T-helper 2 cell treated with Interferon-gamma antibody and Interleukin-4, amounts not matched to agents 5 μg/mL and 100 μg/mL, for 36 hours (primary cell): ENCODE results near the gene SPATA16.
"Not testable (repeated sequence)": the region's sequence is repeated elsewhere in the genome, so short reads cannot be mapped to it uniquely, and the experiment has no call there.

Source experiments
- DNase-seq: peaks from one replicate; pipeline ENCODE4 v3.0.0; 2021; ENCODE audit warnings: low spot score
- H3K27ac Mint-ChIP-seq: one replicate; pipeline ENCODE4 v1.8.0; 2021; ENCODE audit warnings: mild to moderate bottlenecking, mixed read lengths
- H3K27me3 Mint-ChIP-seq: one replicate; pipeline ENCODE4 v1.8.0; 2021; ENCODE audit warnings: low read depth, mixed read lengths
- H3K36me3 Mint-ChIP-seq: one replicate; pipeline ENCODE4 v1.8.0; 2021; ENCODE audit warnings: low read depth, mixed read lengths
- H3K4me1 Mint-ChIP-seq: one replicate; pipeline ENCODE4 v1.8.0; 2021; ENCODE audit warnings: low read depth, mixed read lengths
- H3K4me3 Mint-ChIP-seq: one replicate; pipeline ENCODE4 v1.8.0; 2022; ENCODE audit warnings: mild to moderate bottlenecking, moderate library complexity, mixed read lengths
- H3K9me3 Mint-ChIP-seq: one replicate; pipeline ENCODE4 v1.8.0; 2021; ENCODE audit warnings: mixed read lengths

SPATA16 gene

DNA sequence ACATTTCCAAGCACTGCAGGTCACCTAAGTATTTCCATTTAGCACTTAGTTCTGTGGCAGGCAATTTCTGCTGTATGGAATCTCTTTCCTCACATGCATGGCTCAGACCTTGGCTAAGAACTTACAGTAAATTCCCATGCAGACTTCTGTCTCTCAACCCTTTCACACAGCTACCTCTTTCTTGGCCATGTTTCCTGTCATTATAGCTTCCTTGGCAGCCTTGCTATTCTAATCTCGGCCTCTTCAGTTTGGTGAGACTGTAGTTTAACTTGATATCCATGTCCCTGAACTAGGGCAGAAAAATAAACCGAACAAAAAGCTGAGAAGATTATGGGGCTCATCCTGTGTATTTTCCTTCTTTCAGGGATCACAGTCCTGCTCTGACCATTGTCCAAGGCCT, 96.0 kb downstream of the SPATA16 start:
- Mint-ChIP-seq H3K4me3 (no peak overlapping the region), H3K4me1 (no peaks in the 10 kb centered on the region), H3K27me3 (no peaks in the 10 kb centered on the region), H3K27ac (no peak overlapping the region), H3K9me3 (no peaks in the 10 kb centered on the region), H3K36me3 (no peaks in the 10 kb centered on the region)
- DNase-seq, result no peak

GRCh38 chr3:173043757-173044156, 97.3 kb downstream of the SPATA16 start:
- Mint-ChIP-seq H3K27me3 (no peaks in the 10 kb centered on the region), H3K4me1 (no peaks in the 10 kb centered on the region), H3K27ac (no peak overlapping the region), H3K9me3 (no peaks in the 10 kb centered on the region), H3K4me3 (no peak overlapping the region), H3K36me3 (no peaks in the 10 kb centered on the region)
- no peak for DNase-seq

GRCh38 chr3:173038484-173038871, 102.6 kb downstream of the SPATA16 start:
- DNase-seq, result no peak
- Mint-ChIP-seq H3K4me3 (no peak overlapping the region), H3K4me1 (peaks cover 2% of the 10 kb centered on the region), H3K9me3 (no peaks in the 10 kb centered on the region), H3K27ac (no peak overlapping the region), H3K27me3 (no peaks in the 10 kb centered on the region), H3K36me3 (no peaks in the 10 kb centered on the region)

DNA sequence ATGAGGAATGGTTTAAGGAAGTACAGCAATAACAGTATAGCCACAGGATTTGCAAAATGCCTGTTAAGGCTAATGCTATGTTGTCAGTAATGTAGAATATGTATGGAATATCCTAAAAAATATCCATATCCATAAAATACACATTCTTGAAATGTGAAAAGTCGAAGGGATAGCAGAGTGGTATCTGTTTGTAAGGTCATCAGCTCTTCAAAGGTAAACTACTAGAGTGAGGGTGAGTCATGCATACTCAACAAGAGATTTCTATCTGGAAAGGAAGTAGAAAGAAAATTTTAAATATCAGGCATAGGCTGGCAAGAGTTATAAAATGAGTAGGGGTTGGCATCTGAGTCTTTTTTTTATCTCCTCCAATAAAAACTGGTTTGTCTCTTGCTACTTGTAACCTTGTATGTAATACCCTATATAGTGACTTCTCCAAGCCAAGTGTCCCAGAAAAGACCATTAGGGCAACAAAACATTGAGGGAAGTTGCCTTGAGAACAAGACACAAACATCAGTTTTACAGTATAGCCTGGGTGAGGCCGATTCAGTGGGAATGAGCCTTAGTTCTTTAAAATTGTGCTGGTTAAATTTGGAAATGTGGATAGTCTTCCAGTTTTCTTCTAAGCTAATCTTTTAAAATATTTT, 103.1 kb downstream of the SPATA16 start:
- no peak for DNase-seq
- H3K36me3 Mint-ChIP-seq, result no peaks in the 10 kb centered on the region
- H3K27me3 Mint-ChIP-seq, result no peaks in the 10 kb centered on the region
- peaks cover 2% of the 10 kb centered on the region for H3K4me1 Mint-ChIP-seq
- H3K4me3 Mint-ChIP-seq, result no peak overlapping the region
- no peaks in the 10 kb centered on the region for H3K9me3 Mint-ChIP-seq
- no peak overlapping the region for H3K27ac Mint-ChIP-seq

DNA sequence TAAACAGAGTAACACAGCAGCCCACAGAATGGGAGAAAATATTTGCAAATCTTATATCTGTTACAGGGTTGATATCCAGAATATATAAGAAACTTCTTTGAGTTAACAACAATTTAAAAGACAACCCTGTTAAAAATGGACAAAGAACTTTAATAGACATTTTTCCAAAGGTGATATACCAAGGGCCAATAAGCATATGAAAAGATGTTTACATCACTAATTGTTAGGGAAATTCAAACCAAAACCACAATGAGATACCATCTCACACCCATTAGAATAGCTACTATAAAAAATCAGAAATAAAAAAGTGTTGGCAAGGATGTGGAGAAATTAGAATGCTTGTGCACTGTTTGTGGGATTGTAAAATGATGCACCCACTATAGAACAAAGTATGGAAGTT, 110.8 kb downstream of the SPATA16 start:
- no peak overlapping the region for H3K4me3 Mint-ChIP-seq

GRCh38 chr3:173028351-173028750, 112.7 kb downstream of the SPATA16 start:
- H3K4me1 Mint-ChIP-seq, result no peaks in the 10 kb centered on the region
- H3K27ac Mint-ChIP-seq, result no peak overlapping the region
- H3K36me3 Mint-ChIP-seq, result no peaks in the 10 kb centered on the region
- no peaks in the 10 kb centered on the region for H3K27me3 Mint-ChIP-seq
- H3K9me3 Mint-ChIP-seq, result no peaks in the 10 kb centered on the region
- no peak overlapping the region for H3K4me3 Mint-ChIP-seq
- no peak for DNase-seq

More for the DNA sequence above, 110.8 kb downstream of the SPATA16 start:
- Mint-ChIP-seq H3K9me3 (no peaks in the 10 kb centered on the region), H3K27ac (no peak overlapping the region), H3K27me3 (no peaks in the 10 kb centered on the region), H3K36me3 (no peaks in the 10 kb centered on the region), H3K4me1 (no peaks in the 10 kb centered on the region)
- DNase-seq, result no peak

GRCh38 chr3:173027429-173027828, 113.6 kb downstream of the SPATA16 start:
- H3K4me3 Mint-ChIP-seq, result no peak overlapping the region
- no peaks in the 10 kb centered on the region for H3K36me3 Mint-ChIP-seq
- H3K27me3 Mint-ChIP-seq, result no peaks in the 10 kb centered on the region
- no peak overlapping the region for H3K27ac Mint-ChIP-seq
- no peaks in the 10 kb centered on the region for H3K9me3 Mint-ChIP-seq
- no peaks in the 10 kb centered on the region for H3K4me1 Mint-ChIP-seq
- DNase-seq, result no peak

GRCh38 chr3:173025941-173026340, 115.1 kb downstream of the SPATA16 start:
- no peaks in the 10 kb centered on the region for H3K36me3 Mint-ChIP-seq
- no peak overlapping the region for H3K27ac Mint-ChIP-seq
- H3K27me3 Mint-ChIP-seq, result no peaks in the 10 kb centered on the region
- H3K4me3 Mint-ChIP-seq, result no peak overlapping the region
- no peaks in the 10 kb centered on the region for H3K9me3 Mint-ChIP-seq
- no peaks in the 10 kb centered on the region for H3K4me1 Mint-ChIP-seq
- no peak for DNase-seq

GRCh38 chr3:173021547-173022185, 119.4 kb downstream of the SPATA16 start:
- DNase-seq, result no peak
- H3K9me3 Mint-ChIP-seq, result no peaks in the 10 kb centered on the region
- no peak overlapping the region for H3K4me3 Mint-ChIP-seq

GRCh38 chr3:173020128-173020527, 120.9 kb downstream of the SPATA16 start:
- H3K4me1 Mint-ChIP-seq, H3K36me3 Mint-ChIP-seq, H3K27ac Mint-ChIP-seq, H3K4me3 Mint-ChIP-seq, DNase-seq, H3K27me3 Mint-ChIP-seq, H3K9me3 Mint-ChIP-seq: not testable (repeated sequence)

More at GRCh38 chr3:173021547-173022185, 119.4 kb downstream of the SPATA16 start:
- Mint-ChIP-seq H3K36me3 (no peaks in the 10 kb centered on the region), H3K27me3 (no peaks in the 10 kb centered on the region), H3K4me1 (no peaks in the 10 kb centered on the region), H3K27ac (no peak overlapping the region)

DNA sequence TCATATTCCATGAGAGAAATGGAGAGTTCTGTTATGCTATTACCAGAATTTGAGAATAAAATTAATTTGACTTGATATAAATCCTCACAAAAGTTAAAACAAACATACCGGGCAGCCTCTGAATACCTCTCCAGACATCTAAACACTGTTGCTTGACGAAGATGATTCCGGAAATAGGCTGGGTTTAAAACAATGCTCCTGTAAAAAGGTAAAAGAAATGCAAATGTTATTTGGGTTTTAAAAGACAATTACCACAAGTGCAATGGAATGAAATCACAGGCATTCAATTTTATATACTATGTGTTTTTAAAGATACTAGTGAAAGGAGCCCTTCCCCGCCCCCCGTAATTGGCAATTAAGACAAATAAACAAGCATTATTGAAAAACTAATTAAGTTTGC, 121.7 kb downstream of the SPATA16 start:
- H3K27me3 Mint-ChIP-seq, result no peaks in the 10 kb centered on the region
- H3K9me3 Mint-ChIP-seq, result no peaks in the 10 kb centered on the region
- no peak overlapping the region for H3K4me3 Mint-ChIP-seq
- no peaks in the 10 kb centered on the region for H3K36me3 Mint-ChIP-seq
- H3K4me1 Mint-ChIP-seq, result no peaks in the 10 kb centered on the region
- H3K27ac Mint-ChIP-seq, result no peak overlapping the region
- no peak for DNase-seq

- Mint-ChIP-seq H3K9me3 (no peaks in the 10 kb centered on the region), H3K4me1 (no peaks in the 10 kb centered on the region), H3K27ac (no peak overlapping the region), H3K4me3 (no peak overlapping the region), H3K36me3 (no peaks in the 10 kb centered on the region), H3K27me3 (no peaks in the 10 kb centered on the region)
- DNase-seq, result no peak
Measured at GRCh38 chr3:173018758-173019157, 122.3 kb downstream of the SPATA16 start.

DNA sequence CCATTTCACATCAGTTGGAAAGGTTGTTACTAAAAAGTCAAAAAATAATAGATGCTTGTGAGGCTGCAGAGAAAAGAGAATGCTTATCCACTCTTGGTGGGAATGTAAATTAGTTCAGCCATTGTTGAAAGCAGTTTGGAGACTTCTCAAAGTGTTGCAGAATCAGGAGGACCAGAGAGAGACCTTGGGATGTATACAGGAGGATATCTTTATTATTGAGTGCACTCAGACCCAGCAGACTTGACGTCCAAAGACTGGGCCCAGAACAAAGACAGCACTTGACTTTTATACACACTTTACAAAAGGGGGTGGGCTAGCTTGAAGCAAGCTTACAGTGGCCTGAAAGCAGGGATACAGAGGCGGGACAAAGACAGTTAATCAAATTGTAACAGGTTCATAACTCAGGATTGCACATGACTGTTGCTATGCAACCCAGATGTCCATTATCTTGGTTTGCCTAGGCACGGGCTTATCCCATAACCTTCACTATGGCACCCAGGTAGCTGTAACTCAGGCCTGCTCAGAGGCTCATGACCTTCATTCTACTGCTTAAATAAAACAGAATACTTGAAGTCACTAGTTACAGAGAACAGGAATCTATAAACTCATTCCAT, 127.7 kb downstream of the SPATA16 start:
- H3K36me3 Mint-ChIP-seq, result no peaks in the 10 kb centered on the region

DNA sequence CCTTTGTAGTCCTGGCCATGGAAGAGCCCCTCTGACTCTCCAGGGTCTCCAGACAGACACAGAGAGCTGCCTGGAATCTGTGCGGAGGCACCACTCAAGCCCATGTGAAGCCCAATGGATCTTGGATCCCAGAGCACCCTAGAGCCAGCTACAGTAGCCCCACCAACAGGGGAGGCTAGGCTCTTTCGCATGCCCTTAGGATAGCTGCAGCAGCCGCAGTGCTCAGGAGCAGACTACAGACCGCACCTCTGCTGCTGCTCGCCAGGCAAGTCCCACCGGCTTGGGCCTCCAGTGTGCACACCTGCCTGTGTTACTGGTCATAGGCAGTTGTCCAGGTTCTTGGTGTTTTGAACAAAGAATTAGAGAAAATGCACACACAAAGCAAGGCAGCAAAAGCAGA, 131.6 kb downstream of the SPATA16 start:
- H3K4me3 Mint-ChIP-seq, result no peak overlapping the region

More for the DNA sequence above, 127.7 kb downstream of the SPATA16 start:
- no peak for DNase-seq
- H3K4me3 Mint-ChIP-seq, result no peak overlapping the region
- no peaks in the 10 kb centered on the region for H3K27me3 Mint-ChIP-seq
- H3K4me1 Mint-ChIP-seq, result no peaks in the 10 kb centered on the region
- no peaks in the 10 kb centered on the region for H3K9me3 Mint-ChIP-seq
- no peak overlapping the region for H3K27ac Mint-ChIP-seq

More for the DNA sequence above, 131.6 kb downstream of the SPATA16 start:
- no peak for DNase-seq
- Mint-ChIP-seq H3K4me1 (no peaks in the 10 kb centered on the region), H3K9me3 (no peaks in the 10 kb centered on the region), H3K27ac (no peak overlapping the region), H3K36me3 (no peaks in the 10 kb centered on the region), H3K27me3 (no peaks in the 10 kb centered on the region)
